ENCODE data around the gene WAPL. TPM values are rescaled to one million over a fixed set of nuclear protein-coding genes. Genes with fewer than 3 reads are reported as not detected.

The WAPL gene
- total RNA-seq, 1 experiment from 2014 or later = 24.5 TPM

DNA sequence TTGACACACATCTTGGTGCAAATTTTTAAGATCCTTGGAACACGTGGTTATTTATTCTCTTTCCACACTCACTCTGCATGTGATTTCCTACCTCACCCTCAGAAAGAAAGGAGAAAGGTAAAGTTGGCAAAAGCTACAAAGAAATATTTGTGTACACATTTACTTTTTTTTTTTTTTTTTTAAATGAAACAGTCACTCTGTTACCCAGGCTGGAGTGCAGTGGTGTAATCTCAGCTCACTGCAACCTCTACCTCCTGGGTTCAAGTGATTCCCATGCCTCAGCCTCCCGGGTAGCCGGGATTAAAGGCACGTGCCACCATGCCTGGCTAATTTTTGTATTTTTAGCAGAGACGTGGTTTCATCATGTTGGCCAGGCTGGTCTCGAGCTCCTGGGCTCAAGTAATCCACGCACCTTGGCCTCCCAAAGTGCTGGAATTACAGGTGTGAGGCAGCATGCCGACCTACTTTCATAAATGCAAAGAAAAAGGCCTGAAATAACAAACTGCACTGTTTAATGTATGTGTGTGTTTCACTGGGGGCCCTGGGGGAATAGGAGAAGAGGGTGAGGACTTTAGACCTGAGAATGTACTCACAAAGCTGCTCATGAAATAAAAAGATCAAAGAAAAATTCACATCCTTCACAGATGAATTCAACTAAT is 83.4 kb downstream of the WAPL start:
- no peaks in the 10 kb centered on the region for H3K27me3 ChIP-seq (ENCODE audit: low read length)
- H3K4me1 ChIP-seq (ENCODE audit: insufficient read depth, low read length) = no peaks in the 10 kb centered on the region
- no peaks in the 10 kb centered on the region for H4K20me1 ChIP-seq (ENCODE audit: low read length)
- H3K79me2 ChIP-seq (ENCODE audit: low read length) = no peaks in the 10 kb centered on the region
- H3K9me2 ChIP-seq (replicated peaks; ENCODE audit: low read length) = no peaks in the 10 kb centered on the region
- H2AFZ ChIP-seq (ENCODE audit: low read length) = no peak overlapping the region
- ATAC-seq (no peak), DNase-seq (no peak)
- TF ChIP-seq EZH2 (IDR thresholded peaks at IDR 0.05; ENCODE audit: low read length, unreplicated experiment) (no peak), EZH2phosphoT487 (IDR thresholded peaks at IDR 0.05; ENCODE audit: borderline replicate concordance, low read length) (no peak)
- TF ChIP-seq, protein P1, sequence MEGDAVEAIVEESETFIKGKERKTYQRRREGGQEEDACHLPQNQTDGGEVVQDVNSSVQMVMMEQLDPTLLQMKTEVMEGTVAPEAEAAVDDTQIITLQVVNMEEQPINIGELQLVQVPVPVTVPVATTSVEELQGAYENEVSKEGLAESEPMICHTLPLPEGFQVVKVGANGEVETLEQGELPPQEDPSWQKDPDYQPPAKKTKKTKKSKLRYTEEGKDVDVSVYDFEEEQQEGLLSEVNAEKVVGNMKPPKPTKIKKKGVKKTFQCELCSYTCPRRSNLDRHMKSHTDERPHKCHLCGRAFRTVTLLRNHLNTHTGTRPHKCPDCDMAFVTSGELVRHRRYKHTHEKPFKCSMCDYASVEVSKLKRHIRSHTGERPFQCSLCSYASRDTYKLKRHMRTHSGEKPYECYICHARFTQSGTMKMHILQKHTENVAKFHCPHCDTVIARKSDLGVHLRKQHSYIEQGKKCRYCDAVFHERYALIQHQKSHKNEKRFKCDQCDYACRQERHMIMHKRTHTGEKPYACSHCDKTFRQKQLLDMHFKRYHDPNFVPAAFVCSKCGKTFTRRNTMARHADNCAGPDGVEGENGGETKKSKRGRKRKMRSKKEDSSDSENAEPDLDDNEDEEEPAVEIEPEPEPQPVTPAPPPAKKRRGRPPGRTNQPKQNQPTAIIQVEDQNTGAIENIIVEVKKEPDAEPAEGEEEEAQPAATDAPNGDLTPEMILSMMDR (conservative IDR thresholded peaks at IDR 0.05; ENCODE audit: low read depth, low read length) = no peak
- H3K27ac ChIP-seq (ENCODE audit: low read length) = no peak overlapping the region
- H3K36me3 ChIP-seq (ENCODE audit: low read depth, low read length) = peaks cover 45% of the 10 kb centered on the region
- H3F3A ChIP-seq (ENCODE audit: low read length, unreplicated experiment) = no peaks in the 10 kb centered on the region
- BruUV-seq (replicated peaks) = no TSS peak
- H3K9me3 ChIP-seq (ENCODE audit: low read length) = no peaks in the 10 kb centered on the region
- CTCF ChIA-PET = no interaction called here
- H3K4me2 ChIP-seq (ENCODE audit: low read length) = no peak overlapping the region
- POLR2A ChIA-PET (ENCODE audit: unreplicated experiment) = no interaction called here
- intact Hi-C loops (cut with micrococcal nuclease) = no loop called here
- H3K9ac ChIP-seq (ENCODE audit: low read length) = no peak overlapping the region
- no peak overlapping the region for H3K4me3 ChIP-seq (ENCODE audit: low read length)

DNA sequence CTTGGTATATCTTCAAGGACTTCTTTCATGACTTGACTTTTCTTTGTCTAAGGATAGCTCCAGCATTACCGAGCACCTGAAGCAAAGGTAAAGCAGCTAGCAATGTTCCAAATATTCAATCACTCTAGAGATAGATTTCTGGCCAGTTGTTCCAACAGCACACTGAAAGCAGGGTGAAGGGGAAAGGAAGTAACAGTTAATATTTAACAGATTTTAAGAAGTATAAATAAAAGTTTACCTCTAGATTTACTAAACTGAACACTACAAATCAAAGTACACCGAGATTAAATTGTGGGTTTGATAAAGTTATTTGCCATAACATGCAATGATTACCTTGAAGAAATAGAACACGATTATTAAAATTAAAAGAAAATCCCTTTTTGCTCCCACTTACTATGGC is 84.1 kb downstream of the WAPL start:
- Histone ChIP-seq H3K27ac (ENCODE audit: low read length) (no peak overlapping the region), H3K9me2 (replicated peaks; ENCODE audit: low read length) (no peaks in the 10 kb centered on the region), H4K20me1 (ENCODE audit: low read length) (no peaks in the 10 kb centered on the region), H3K9ac (ENCODE audit: low read length) (no peak overlapping the region), H3K36me3 (ENCODE audit: low read depth, low read length) (peaks cover 43% of the 10 kb centered on the region), H3F3A (ENCODE audit: low read length, unreplicated experiment) (no peaks in the 10 kb centered on the region), H3K79me2 (ENCODE audit: low read length) (no peaks in the 10 kb centered on the region), H2AFZ (ENCODE audit: low read length) (no peak overlapping the region), H3K9me3 (ENCODE audit: low read length) (no peaks in the 10 kb centered on the region), H3K27me3 (ENCODE audit: low read length) (no peaks in the 10 kb centered on the region), H3K4me2 (ENCODE audit: low read length) (no peak overlapping the region), H3K4me1 (ENCODE audit: insufficient read depth, low read length) (no peaks in the 10 kb centered on the region), H3K4me3 (ENCODE audit: low read length) (no peak overlapping the region)
- intact Hi-C loops (cut with micrococcal nuclease) = no loop called here
- no peak for TF ChIP-seq EZH2phosphoT487 (IDR thresholded peaks at IDR 0.05; ENCODE audit: borderline replicate concordance, low read length)
- TF ChIP-seq, protein P1 (conservative IDR thresholded peaks at IDR 0.05; ENCODE audit: low read depth, low read length) = no peak
- no peak for TF ChIP-seq EZH2 (IDR thresholded peaks at IDR 0.05; ENCODE audit: low read length, unreplicated experiment)
- ChIA-PET POLR2A (ENCODE audit: unreplicated experiment) (no interaction called here), CTCF (no interaction called here)
- ATAC-seq (no peak), DNase-seq (no peak)
- BruUV-seq (replicated peaks) = no TSS peak

DNA sequence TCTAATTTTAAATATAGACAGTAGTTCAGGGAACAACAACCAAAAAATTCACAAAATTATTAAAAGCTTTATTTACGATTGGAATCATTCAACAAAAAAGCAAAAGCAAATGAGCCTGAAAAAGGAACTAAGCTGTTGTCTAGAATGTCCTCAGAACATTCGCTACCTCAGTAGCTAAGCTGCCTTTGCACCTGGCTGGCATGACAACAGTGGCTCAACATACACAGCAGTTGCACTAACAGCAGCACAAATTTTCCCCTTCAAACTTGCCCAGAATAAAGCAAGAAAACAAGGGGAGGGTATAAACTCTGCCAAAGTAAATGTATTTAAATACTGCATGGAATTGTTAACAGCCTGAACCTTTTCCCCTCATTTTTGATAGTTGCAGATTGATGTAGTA is 84.6 kb downstream of the WAPL start:
- Histone ChIP-seq H3K27me3 (ENCODE audit: low read length) (no peaks in the 10 kb centered on the region), H3K4me3 (ENCODE audit: low read length) (no peak overlapping the region), H3K79me2 (ENCODE audit: low read length) (no peaks in the 10 kb centered on the region), H3K4me2 (ENCODE audit: low read length) (no peak overlapping the region), H3K27ac (ENCODE audit: low read length) (no peak overlapping the region), H3F3A (ENCODE audit: low read length, unreplicated experiment) (no peaks in the 10 kb centered on the region), H3K4me1 (ENCODE audit: insufficient read depth, low read length) (no peaks in the 10 kb centered on the region), H3K9me2 (replicated peaks; ENCODE audit: low read length) (no peaks in the 10 kb centered on the region), H3K9me3 (ENCODE audit: low read length) (no peaks in the 10 kb centered on the region), H3K9ac (ENCODE audit: low read length) (no peak overlapping the region), H2AFZ (ENCODE audit: low read length) (no peak overlapping the region), H4K20me1 (ENCODE audit: low read length) (no peaks in the 10 kb centered on the region), H3K36me3 (ENCODE audit: low read depth, low read length) (peaks cover 41% of the 10 kb centered on the region)
- ATAC-seq (no peak), DNase-seq (no peak)
- CTCF ChIA-PET = no interaction called here
- BruUV-seq (replicated peaks) = no TSS peak
- no peak for TF ChIP-seq EZH2 (IDR thresholded peaks at IDR 0.05; ENCODE audit: low read length, unreplicated experiment)
- TF ChIP-seq EZH2phosphoT487 (IDR thresholded peaks at IDR 0.05; ENCODE audit: borderline replicate concordance, low read length) = no peak
- TF ChIP-seq, protein P1 (conservative IDR thresholded peaks at IDR 0.05; ENCODE audit: low read depth, low read length) = no peak
- intact Hi-C loops (cut with micrococcal nuclease) = no loop called here
- POLR2A ChIA-PET (ENCODE audit: unreplicated experiment) = no interaction called here

All from PC-3 (cell line).